ENCODE results near the gene GABRA6. TPM values are rescaled to one million over a fixed set of nuclear protein-coding genes. Genes with fewer than 3 reads are reported as not detected.

Gene GABRA6
- total and polyA plus RNA-seq, 7 donors: not detected

DNA sequence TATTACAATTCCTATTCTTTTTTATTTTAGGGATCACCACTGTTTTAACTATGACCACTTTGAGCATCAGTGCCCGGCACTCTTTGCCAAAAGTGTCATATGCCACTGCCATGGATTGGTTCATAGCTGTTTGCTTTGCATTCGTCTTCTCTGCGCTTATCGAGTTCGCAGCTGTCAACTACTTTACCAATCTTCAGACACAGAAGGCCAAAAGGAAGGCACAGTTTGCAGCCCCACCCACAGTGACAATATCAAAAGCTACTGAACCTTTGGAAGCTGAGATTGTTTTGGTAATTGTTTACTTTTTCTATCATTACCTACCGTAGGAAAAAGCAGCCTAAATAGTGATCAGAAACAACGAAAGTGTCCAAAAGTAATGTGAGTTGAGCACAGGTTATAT, 6.4 kb downstream of the GABRA6 start:
- Histone ChIP-seq H3K4me3 (no peak overlapping the region), H3K36me3 (no peaks in the 10 kb centered on the region), H3K9me3 (no peaks in the 10 kb centered on the region), H3K4me1 (no peaks in the 10 kb centered on the region), H3K27me3 (no peaks in the 10 kb centered on the region), H3K27ac (no peak overlapping the region)
- WGBS, 2 donors: 31 to 63% methylated on average over 7 of the region's 7 CpGs
- TF ChIP-seq POLR2AphosphoS5 (IDR thresholded peaks at IDR 0.05) (no peak), POLR2A (IDR thresholded peaks at IDR 0.05) (no peak), EP300 (IDR thresholded peaks at IDR 0.05) (no peak)
- TF ChIP-seq, protein P1, sequence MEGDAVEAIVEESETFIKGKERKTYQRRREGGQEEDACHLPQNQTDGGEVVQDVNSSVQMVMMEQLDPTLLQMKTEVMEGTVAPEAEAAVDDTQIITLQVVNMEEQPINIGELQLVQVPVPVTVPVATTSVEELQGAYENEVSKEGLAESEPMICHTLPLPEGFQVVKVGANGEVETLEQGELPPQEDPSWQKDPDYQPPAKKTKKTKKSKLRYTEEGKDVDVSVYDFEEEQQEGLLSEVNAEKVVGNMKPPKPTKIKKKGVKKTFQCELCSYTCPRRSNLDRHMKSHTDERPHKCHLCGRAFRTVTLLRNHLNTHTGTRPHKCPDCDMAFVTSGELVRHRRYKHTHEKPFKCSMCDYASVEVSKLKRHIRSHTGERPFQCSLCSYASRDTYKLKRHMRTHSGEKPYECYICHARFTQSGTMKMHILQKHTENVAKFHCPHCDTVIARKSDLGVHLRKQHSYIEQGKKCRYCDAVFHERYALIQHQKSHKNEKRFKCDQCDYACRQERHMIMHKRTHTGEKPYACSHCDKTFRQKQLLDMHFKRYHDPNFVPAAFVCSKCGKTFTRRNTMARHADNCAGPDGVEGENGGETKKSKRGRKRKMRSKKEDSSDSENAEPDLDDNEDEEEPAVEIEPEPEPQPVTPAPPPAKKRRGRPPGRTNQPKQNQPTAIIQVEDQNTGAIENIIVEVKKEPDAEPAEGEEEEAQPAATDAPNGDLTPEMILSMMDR (IDR thresholded peaks at IDR 0.05): no peak
- no peak for DNase-seq
- intact Hi-C loops (cut with DNase I): no loop called here

DNA sequence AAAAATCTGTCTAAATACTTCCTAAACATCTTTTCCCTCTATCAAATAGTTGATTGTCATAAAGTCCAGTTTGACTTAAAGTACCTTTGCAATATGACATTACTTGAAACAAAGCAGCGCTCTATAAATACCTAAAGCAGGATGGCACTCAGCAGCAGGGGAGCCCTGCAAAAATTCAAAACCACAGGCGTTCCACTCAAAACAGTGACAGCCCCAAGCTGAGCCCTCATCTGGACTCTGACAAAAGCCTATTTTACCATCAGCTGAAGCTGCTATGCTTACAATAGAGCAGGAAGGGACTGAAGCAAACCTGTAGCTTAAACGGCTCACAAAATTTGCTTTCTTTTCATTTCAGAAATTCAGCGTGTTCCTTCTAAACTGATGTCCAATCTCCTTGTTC, 11.5 kb downstream of the GABRA6 start:
- Histone ChIP-seq H3K4me1 (no peaks in the 10 kb centered on the region), H3K36me3 (no peaks in the 10 kb centered on the region), H3K27me3 (no peaks in the 10 kb centered on the region), H3K27ac (no peak overlapping the region), H3K9me3 (no peaks in the 10 kb centered on the region), H3K4me3 (no peak overlapping the region)
- TF ChIP-seq, protein P1 (IDR thresholded peaks at IDR 0.05): no peak
- TF ChIP-seq EP300 (IDR thresholded peaks at IDR 0.05) (no peak), POLR2AphosphoS5 (IDR thresholded peaks at IDR 0.05) (no peak), POLR2A (IDR thresholded peaks at IDR 0.05) (no peak)
- intact Hi-C loops (cut with DNase I): no loop called here
- no peak for DNase-seq
- 77 to 86% methylated on average over 4 of the region's 4 CpGs for WGBS, 2 donors

DNA sequence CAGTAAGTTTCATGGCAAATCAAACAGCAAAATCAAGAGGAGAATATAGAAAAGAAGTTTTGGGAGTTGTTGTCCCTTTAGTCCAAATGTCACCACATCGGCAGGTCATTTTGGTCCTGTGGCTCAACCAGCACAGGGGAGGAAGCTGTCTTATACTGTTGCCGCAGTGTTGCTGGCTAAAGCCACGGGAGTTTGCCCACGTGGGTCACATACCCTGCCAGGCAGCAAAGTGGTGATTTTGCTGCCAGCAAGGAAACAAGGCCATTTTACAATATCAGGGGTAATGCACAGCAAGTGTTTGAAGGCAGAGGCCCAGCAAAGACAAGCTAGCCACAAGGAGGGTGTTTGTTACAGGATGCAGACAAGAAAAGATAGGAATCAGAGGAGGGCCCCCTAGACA, 14.5 kb downstream of the GABRA6 start:
- intact Hi-C loops (cut with DNase I): no loop called here
- Histone ChIP-seq H3K27ac (no peak overlapping the region), H3K27me3 (no peaks in the 10 kb centered on the region), H3K9me3 (no peaks in the 10 kb centered on the region), H3K36me3 (no peaks in the 10 kb centered on the region), H3K4me1 (no peaks in the 10 kb centered on the region), H3K4me3 (no peak overlapping the region)
- no peak for TF ChIP-seq POLR2AphosphoS5 (IDR thresholded peaks at IDR 0.05)
- TF ChIP-seq, protein P1 (IDR thresholded peaks at IDR 0.05): no peak
- DNase-seq: no peak
- WGBS, 2 donors: 63 to 82% methylated on average over 4 of the region's 4 CpGs

DNA sequence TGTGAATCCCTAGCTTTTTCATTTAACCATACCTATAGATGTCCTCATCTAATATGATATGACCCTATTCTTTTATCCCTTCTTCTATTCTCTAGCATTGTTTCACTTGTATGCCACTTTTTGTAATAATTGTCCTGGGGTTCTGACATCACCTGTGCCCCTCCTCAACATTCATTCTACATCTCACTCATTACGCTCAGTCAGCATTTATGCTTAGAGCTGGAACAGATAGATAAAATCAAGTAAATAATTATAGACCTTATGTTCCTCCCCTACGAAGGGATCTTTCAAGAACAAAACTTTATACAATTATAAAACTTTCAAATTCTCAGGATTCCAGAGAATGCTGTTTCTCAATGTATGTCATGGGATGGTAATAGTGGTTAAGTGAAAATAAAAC, 18.0 kb downstream of the GABRA6 start:
- Histone ChIP-seq H3K27ac (no peak overlapping the region), H3K27me3 (no peaks in the 10 kb centered on the region), H3K9me3 (no peaks in the 10 kb centered on the region), H3K36me3 (no peaks in the 10 kb centered on the region), H3K4me1 (no peaks in the 10 kb centered on the region), H3K4me3 (no peak overlapping the region)
- intact Hi-C loops (cut with DNase I): no loop called here
- WGBS, 2 donors: 85 to 90% methylated on average over 2 of the region's 2 CpGs
- TF ChIP-seq, protein P1 (IDR thresholded peaks at IDR 0.05): no peak
- TF ChIP-seq POLR2A (IDR thresholded peaks at IDR 0.05) (no peak), POLR2AphosphoS5 (IDR thresholded peaks at IDR 0.05) (no peak), EP300 (IDR thresholded peaks at IDR 0.05) (no peak)
- DNase-seq: no peak

DNA sequence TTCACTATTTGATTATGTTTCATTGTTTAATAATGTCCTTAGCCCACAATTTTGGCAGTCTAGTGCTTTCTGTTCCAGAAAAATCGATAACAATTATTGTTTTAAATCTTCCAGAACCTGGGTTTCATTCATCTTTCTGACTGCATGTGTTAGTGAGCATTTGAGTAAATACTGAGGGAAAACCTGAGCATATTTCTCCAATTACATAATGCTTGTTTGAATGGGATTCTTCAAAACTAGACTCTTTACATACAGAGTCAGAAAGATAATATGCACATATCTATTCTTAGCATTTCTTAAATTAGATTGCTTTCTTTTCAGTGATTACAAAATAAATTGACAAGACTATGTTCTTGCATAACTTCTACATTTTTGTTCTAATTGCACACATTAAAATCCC, 21.9 kb downstream of the GABRA6 start:
- intact Hi-C loops (cut with DNase I): no loop called here
- WGBS, 2 donors: 52 to 62% methylated on average over 1 of the region's 1 CpG
- no peaks in the 10 kb centered on the region for H3K27me3 ChIP-seq
- H3K27ac ChIP-seq: no peak overlapping the region
- H3K4me1 ChIP-seq: no peaks in the 10 kb centered on the region
- no peaks in the 10 kb centered on the region for H3K36me3 ChIP-seq
- H3K4me3 ChIP-seq: no peak overlapping the region
- H3K9me3 ChIP-seq: no peaks in the 10 kb centered on the region
- TF ChIP-seq EP300 (IDR thresholded peaks at IDR 0.05): no peak
- TF ChIP-seq POLR2A (IDR thresholded peaks at IDR 0.05): no peak
- TF ChIP-seq POLR2AphosphoS5 (IDR thresholded peaks at IDR 0.05): no peak
- TF ChIP-seq, protein P1 (IDR thresholded peaks at IDR 0.05): no peak
- no peak for DNase-seq
